ENCODE results near the gene GSTO1. TPM values are rescaled to one million over a fixed set of nuclear protein-coding genes. Genes with fewer than 3 reads are reported as not detected.
A peak's percentile ranks its signal among the peaks of the same experiment; 100 is the strongest.

GSTO1 gene
- total and polyA plus RNA-seq, 9 of the 15 experiments (the other 6 are each of a cell fraction or from before 2014, with no cell fraction given), result 136 to 592 (median 237) TPM

GRCh38 chr10:104231784-104232612 is 22.7 kb upstream of the GSTO1 start, which contains the start of gene CFAP43 (continued):
- peak; percentile 44; the same call in 1 of the 2 replicates for TF ChIP-seq ARID4B (CRISPR knock-in tag; IDR thresholded peaks at IDR 0.05)
- TF ChIP-seq ZFP36 (IDR thresholded peaks at IDR 0.05; ENCODE audit: low read depth, low read length, partially characterized antibody), result no peak
- TF ChIP-seq HDAC1 (IDR thresholded peaks at IDR 0.05), result peak in 1 of 2 experiments; percentile 83; a peak in 1 of 4 replicates
- no peak for TF ChIP-seq TAF15 (IDR thresholded peaks at IDR 0.05; ENCODE audit: low read depth, low read length)
- no peak for TF ChIP-seq RUNX1 (IDR thresholded peaks at IDR 0.05; ENCODE audit: low read depth)
- peak; percentile 66; the same call in 1 of the 2 replicates for TF ChIP-seq SIN3B (IDR thresholded peaks at IDR 0.05; ENCODE audit: low read depth)
- no peak for TF ChIP-seq XRCC3 (IDR thresholded peaks at IDR 0.05)
- TF ChIP-seq RNF219 (CRISPR knock-in tag; IDR thresholded peaks at IDR 0.05), result no peak
- no peak for TF ChIP-seq ZNF609 (CRISPR knock-in tag; IDR thresholded peaks at IDR 0.05; ENCODE audit: borderline replicate concordance)
- TF ChIP-seq STAG1 (CRISPR knock-in tag; IDR thresholded peaks at IDR 0.05; ENCODE audit: borderline replicate concordance), result no peak
- no peak for TF ChIP-seq U2AF1 (optimal IDR thresholded peaks at IDR 0.05; ENCODE audit: low read depth, low read length)
- no peak for TF ChIP-seq RBM17 (IDR thresholded peaks at IDR 0.05; ENCODE audit: borderline replicate concordance, low read depth, low read length)
- no peak for TF ChIP-seq ARHGAP35 (IDR thresholded peaks at IDR 0.05; ENCODE audit: partially characterized antibody)
